SK-N-SH (cell line): Measurements from ENCODE around the gene ANO4.

Experiments used
- EP300 ChIP-seq, 2 experiments: IDR thresholded peaks; 2 replicates each; pipeline versions ENCODE4 v1.4.0 to v1.6.1; 2012; ENCODE audit warnings: borderline replicate concordance in 1 of 2, low read depth in 1 of 2, low read length in 1 of 2
- EZH2phosphoT487 ChIP-seq: fragments of 200-600 bp; sonication (generic); IDR thresholded peaks from 2 replicates; pipeline ENCODE4 v1.6.1; 2017; ENCODE audit warnings: low read depth, mixed run types, mild to moderate bottlenecking, antibody characterized with exemption, moderate library complexity, borderline replicate concordance
- GABPA ChIP-seq: IDR thresholded peaks from 2 replicates; pipeline ENCODE4 v1.4.0; 2012; ENCODE audit warnings: low read depth, mild to moderate bottlenecking
- GATA2 ChIP-seq: sonication (generic); formaldehyde crosslinking; IDR thresholded peaks from 2 replicates; pipeline ENCODE4 v1.5.0; 2020; ENCODE audit warnings: mild to moderate bottlenecking, missing genetic modification reagents
- JUND ChIP-seq: IDR thresholded peaks from 2 replicates; pipeline ENCODE4 v1.4.0; 2012
- POLR2AphosphoS5 ChIP-seq: IDR thresholded peaks from 2 replicates; pipeline ENCODE4 v1.6.1; 2012; ENCODE audit warnings: low read depth, low read length
- SMC3 ChIP-seq: IDR thresholded peaks from 2 replicates; pipeline ENCODE4 v1.6.1; 2012; ENCODE audit warnings: low read depth, low read length, improper control_type of control experiment
- TAF1 ChIP-seq: IDR thresholded peaks from 2 replicates; pipeline ENCODE4 v1.6.1; 2012; ENCODE audit warnings: low read depth, mild to moderate bottlenecking, low read length, moderate library complexity, borderline replicate concordance
- TEAD4 ChIP-seq: IDR thresholded peaks from 2 replicates; pipeline ENCODE4 v1.4.0; 2012; ENCODE audit warnings: mild to moderate bottlenecking, borderline replicate concordance; ENCODE audit not compliant: insufficient read depth
- TF ChIP-seq, protein P1 (sequence below): fragments of 200-600 bp; sonication (generic); IDR thresholded peaks from 2 replicates; pipeline ENCODE4 v1.6.1; 2017; ENCODE audit warnings: antibody characterized with exemption, mild to moderate bottlenecking, moderate library complexity
- TF ChIP-seq, protein P2 (sequence below): IDR thresholded peaks from 2 replicates; pipeline ENCODE4 v1.4.0; 2012; ENCODE audit warnings: low read depth
- TF ChIP-seq, protein P3 (sequence below): fragments of 150-350 bp; IDR thresholded peaks from 2 replicates; pipeline ENCODE4 v1.6.1; 2017; ENCODE audit warnings: antibody characterized with exemption, low read length, low read depth, borderline replicate concordance
- TF ChIP-seq, protein P4 (sequence below): IDR thresholded peaks from 2 replicates; pipeline ENCODE4 v1.6.1; 2012; ENCODE audit warnings: mild to moderate bottlenecking, low read depth, low read length, moderate library complexity

DNA sequence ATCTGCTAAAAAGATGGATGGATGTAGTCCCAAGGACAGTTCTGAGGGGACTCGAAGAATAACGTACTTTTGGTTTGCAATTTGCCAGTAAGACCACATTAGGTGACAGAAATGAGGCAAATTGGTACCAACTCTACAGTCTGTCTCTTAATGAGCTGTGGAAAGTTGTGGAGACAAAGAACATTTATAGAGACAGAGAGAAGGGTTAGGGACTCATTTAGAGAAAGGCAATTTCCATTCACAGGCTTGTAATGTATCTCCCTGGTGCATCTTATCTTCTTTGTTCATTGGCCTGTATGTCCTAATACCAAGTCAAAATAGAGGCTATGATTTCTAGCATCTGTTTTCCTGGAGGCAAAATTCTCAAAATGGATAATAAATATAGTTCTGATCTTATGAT lies 177.5 kb downstream of the ANO4 start:
- TF ChIP-seq, protein P1, sequence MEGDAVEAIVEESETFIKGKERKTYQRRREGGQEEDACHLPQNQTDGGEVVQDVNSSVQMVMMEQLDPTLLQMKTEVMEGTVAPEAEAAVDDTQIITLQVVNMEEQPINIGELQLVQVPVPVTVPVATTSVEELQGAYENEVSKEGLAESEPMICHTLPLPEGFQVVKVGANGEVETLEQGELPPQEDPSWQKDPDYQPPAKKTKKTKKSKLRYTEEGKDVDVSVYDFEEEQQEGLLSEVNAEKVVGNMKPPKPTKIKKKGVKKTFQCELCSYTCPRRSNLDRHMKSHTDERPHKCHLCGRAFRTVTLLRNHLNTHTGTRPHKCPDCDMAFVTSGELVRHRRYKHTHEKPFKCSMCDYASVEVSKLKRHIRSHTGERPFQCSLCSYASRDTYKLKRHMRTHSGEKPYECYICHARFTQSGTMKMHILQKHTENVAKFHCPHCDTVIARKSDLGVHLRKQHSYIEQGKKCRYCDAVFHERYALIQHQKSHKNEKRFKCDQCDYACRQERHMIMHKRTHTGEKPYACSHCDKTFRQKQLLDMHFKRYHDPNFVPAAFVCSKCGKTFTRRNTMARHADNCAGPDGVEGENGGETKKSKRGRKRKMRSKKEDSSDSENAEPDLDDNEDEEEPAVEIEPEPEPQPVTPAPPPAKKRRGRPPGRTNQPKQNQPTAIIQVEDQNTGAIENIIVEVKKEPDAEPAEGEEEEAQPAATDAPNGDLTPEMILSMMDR = no peak
- TF ChIP-seq, protein P2, sequence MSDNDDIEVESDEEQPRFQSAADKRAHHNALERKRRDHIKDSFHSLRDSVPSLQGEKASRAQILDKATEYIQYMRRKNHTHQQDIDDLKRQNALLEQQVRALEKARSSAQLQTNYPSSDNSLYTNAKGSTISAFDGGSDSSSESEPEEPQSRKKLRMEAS = no peak
- TF ChIP-seq EZH2phosphoT487 (no peak), TAF1 (no peak), TEAD4 (no peak), JUND (no peak), GABPA (no peak), POLR2AphosphoS5 (no peak), SMC3 (no peak), EP300 (IDR thresholded peaks at IDR 0.05; ENCODE audit: borderline replicate concordance in 1 of 2, low read depth in 1 of 2, low read length in 1 of 2) (no peak), GATA2 (CRISPR knock-in tag) (no peak)
- TF ChIP-seq, protein P3, sequence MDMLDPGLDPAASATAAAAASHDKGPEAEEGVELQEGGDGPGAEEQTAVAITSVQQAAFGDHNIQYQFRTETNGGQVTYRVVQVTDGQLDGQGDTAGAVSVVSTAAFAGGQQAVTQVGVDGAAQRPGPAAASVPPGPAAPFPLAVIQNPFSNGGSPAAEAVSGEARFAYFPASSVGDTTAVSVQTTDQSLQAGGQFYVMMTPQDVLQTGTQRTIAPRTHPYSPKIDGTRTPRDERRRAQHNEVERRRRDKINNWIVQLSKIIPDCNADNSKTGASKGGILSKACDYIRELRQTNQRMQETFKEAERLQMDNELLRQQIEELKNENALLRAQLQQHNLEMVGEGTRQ = no peak
- TF ChIP-seq, protein P4, sequence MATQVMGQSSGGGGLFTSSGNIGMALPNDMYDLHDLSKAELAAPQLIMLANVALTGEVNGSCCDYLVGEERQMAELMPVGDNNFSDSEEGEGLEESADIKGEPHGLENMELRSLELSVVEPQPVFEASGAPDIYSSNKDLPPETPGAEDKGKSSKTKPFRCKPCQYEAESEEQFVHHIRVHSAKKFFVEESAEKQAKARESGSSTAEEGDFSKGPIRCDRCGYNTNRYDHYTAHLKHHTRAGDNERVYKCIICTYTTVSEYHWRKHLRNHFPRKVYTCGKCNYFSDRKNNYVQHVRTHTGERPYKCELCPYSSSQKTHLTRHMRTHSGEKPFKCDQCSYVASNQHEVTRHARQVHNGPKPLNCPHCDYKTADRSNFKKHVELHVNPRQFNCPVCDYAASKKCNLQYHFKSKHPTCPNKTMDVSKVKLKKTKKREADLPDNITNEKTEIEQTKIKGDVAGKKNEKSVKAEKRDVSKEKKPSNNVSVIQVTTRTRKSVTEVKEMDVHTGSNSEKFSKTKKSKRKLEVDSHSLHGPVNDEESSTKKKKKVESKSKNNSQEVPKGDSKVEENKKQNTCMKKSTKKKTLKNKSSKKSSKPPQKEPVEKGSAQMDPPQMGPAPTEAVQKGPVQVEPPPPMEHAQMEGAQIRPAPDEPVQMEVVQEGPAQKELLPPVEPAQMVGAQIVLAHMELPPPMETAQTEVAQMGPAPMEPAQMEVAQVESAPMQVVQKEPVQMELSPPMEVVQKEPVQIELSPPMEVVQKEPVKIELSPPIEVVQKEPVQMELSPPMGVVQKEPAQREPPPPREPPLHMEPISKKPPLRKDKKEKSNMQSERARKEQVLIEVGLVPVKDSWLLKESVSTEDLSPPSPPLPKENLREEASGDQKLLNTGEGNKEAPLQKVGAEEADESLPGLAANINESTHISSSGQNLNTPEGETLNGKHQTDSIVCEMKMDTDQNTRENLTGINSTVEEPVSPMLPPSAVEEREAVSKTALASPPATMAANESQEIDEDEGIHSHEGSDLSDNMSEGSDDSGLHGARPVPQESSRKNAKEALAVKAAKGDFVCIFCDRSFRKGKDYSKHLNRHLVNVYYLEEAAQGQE = no peak
